Type B pancreatic cell (in vitro differentiated cells): ENCODE data around the gene COL20A1. TPM values are rescaled to one million over a fixed set of nuclear protein-coding genes. Genes with fewer than 3 reads are reported as not detected.

ENCODE experiments used
- DNase-seq: peaks from one replicate; pipeline ENCODE4 v3.0.0; 2021; ENCODE audit warnings: mixed read lengths; ENCODE audit not compliant: unreplicated experiment; ENCODE audit errors: extremely low spot score
- H3K27ac Mint-ChIP-seq: 2 replicates; pipeline ENCODE4 v1.8.0; 2021; ENCODE audit warnings: mild to moderate bottlenecking, mixed read lengths
- H3K27me3 Mint-ChIP-seq: 2 replicates; pipeline ENCODE4 v1.8.0; 2021; ENCODE audit warnings: mixed read lengths
- H3K36me3 Mint-ChIP-seq: 2 replicates; pipeline ENCODE4 v1.8.0; 2021; ENCODE audit warnings: mixed read lengths
- H3K4me1 Mint-ChIP-seq: one replicate; pipeline ENCODE4 v1.8.0; 2021; ENCODE audit warnings: mixed read lengths; ENCODE audit not compliant: unreplicated experiment
- H3K4me3 Mint-ChIP-seq: 2 replicates; pipeline ENCODE4 v1.8.0; 2021; ENCODE audit warnings: mild to moderate bottlenecking, mixed read lengths
- H3K9me3 Mint-ChIP-seq: 2 replicates; pipeline ENCODE4 v1.8.0; 2021; ENCODE audit warnings: mixed read lengths
- CTCF ChIP-seq: fragments of 200-600 bp; sonication (generic); conservative IDR thresholded peaks from 2 replicates; pipeline ENCODE4 v1.5.0; 2021; ENCODE audit warnings: antibody characterized with exemption, mild to moderate bottlenecking
- long read RNA-seq: library from polyadenylated mRNA; unstranded; transcript quantifications from one replicate; pipeline ENCODE4 v2.0.0, GENCODE V29; 2020
- total RNA-seq: library from RNA; stranded (reverse); gene quantifications from 2 replicates; pipeline ENCODE4 v1.2.1, GENCODE V29; 2021; ENCODE audit warnings: low replicate concordance

Gene COL20A1
- 0.36 and 0.43 TPM in 2 replicates for total RNA-seq
- long read RNA-seq = 0 reads

DNA sequence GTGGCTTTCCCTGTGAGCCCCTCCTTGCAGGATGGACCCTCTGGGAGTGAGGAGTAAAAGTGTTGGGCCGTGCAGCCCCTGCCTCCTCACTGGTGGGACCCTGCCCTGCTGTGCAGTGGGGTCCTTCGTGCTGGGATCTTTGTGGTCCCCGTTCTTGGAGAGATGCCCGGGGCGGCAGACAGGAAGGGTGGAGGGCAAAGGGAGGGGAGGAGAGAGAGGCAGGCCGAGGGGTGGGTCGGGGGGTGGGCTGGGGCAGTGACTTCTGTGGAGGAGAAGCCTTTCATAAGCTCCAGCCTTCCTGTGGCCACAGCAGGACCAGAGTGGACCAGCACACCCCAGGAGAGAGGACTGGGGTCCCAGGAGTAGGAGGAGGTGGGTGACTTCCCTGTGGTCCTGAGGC is at the start of gene COL20A1:
Gene COL20A1 (plus strand): TSS at position 283 of the 400 bp plus-strand sequence. CDS start 1,922 bp downstream, outside the sequence.
- TF ChIP-seq CTCF = no peak
- H3K9me3 Mint-ChIP-seq = no peaks in the 10 kb centered on the region
- H3K27me3 Mint-ChIP-seq = peaks cover 8% of the 10 kb centered on the region
- no peak for DNase-seq
- H3K4me1 Mint-ChIP-seq = no peaks in the 10 kb centered on the region
- no peak within 1 kb of the TSS for H3K27ac Mint-ChIP-seq
- H3K36me3 Mint-ChIP-seq = no peaks in the 10 kb centered on the region
- H3K4me3 Mint-ChIP-seq = no peak within 1 kb of the TSS

DNA sequence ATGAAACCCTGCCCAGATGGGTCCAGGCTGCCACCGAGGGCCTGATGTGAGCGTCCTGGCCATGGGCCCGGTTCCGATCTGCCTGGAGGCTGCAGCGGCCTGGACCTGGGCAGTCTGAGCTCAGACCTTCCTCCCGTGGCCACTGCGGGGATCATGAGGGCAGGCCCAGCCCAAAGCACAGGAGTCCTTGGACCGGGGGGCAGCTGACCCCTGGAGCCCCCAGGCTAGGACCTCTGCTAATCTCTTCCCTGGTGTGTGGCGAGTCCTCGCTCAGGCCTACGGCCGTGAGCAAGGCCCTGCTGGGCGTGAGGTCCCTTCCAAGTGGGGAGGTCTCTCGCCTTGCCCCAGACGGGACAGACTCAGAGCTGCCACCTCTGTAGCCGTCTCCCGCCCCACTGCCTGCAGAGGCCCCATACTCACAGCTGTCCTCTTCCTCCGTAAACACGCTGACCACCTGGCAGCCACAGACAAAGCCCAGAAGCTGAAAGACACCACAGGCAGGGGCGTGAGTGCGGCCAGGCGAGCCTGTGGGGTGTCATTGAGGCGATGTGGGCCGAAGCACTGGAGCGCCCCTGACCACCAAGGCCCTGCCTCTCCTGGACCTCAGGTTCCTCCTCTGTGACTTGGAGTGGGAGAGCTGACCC is 49.3 kb upstream of the COL20A1 start:
- no peaks in the 10 kb centered on the region for H3K9me3 Mint-ChIP-seq
- no peak overlapping the region for H3K27ac Mint-ChIP-seq
- no peak for DNase-seq
- H3K4me3 Mint-ChIP-seq = no peak overlapping the region
- no peaks in the 10 kb centered on the region for H3K27me3 Mint-ChIP-seq
- peaks cover 4% of the 10 kb centered on the region for H3K4me1 Mint-ChIP-seq
- no peaks in the 10 kb centered on the region for H3K36me3 Mint-ChIP-seq
- TF ChIP-seq CTCF = no peak

GRCh38 chr20:63244468-63244867 is 48.5 kb upstream of the COL20A1 start:
- Mint-ChIP-seq H3K4me1 (peaks cover 4% of the 10 kb centered on the region), H3K27ac (no peak overlapping the region), H3K4me3 (no peak overlapping the region), H3K27me3 (no peaks in the 10 kb centered on the region), H3K9me3 (no peaks in the 10 kb centered on the region), H3K36me3 (no peaks in the 10 kb centered on the region)
- DNase-seq = no peak
- TF ChIP-seq CTCF = no peak

DNA sequence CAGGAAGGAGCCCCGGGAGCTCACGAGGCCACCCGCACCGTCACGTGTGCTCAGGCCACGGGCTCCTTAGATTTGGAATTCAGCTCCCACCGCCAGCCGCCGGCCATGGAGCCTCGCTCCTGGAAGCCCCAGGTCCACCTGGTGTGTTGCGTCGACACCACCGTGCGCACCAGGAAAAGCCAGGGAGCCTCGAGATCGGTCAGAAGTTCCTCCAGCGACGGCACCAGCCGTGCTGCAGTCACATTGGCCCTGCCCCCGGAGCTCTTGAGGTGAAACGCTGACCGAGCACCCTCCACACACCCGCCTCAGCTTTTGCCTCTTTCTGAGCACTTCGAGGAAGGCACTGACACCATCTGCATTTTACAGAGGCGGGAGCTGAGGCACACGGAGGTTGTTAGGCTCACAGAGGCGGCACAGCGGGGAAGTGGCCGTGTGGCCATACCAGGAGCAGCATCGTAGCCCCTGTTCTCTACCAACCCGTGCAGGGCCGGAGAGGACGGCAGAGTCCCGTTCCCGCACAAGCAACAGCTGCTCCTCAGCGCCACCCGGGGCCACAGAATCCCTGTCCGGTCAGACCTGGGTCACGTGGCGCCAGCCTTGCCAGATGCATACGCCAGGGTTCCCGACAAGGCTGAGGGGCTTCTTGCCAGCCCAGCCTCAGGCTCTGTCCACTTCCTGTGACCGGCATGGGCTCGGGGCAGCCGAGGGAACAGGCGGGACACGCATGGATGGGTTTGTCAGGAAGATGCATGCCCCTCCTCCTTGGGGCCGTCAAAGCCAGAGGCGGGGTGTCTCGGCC is 46.3 kb upstream of the COL20A1 start:
- no peak for TF ChIP-seq CTCF
- H3K4me3 Mint-ChIP-seq = no peak overlapping the region

DNA sequence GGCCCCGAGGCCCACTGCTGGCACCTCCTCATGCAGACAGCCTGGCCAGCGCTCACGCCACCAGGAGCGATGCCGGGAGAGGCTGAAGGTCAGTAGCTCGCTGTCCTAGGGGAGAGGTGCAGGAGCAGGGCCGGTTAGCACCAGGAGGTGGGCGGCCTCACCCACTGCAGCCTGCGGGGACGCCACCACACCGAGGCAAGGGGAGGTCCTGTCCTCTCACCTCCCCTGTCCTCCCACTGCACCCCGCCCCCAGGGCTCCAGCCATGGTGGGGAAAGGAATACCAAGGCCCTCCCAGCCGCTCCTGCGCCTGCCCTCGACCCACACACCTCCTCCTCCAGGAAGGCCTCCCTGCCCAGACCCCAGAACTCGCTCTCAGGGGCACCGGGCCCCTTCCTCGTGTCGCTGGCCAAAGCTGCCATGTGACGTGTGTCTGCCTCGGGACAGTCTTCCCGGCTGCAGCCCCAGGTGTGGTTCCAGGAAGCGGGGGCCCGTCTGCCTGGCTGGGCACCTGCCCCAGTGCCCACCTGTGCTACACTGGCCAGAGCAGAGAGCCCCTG is 45.2 kb upstream of the COL20A1 start:
- H3K27ac Mint-ChIP-seq = no peak overlapping the region
- TF ChIP-seq CTCF = no peak
- H3K9me3 Mint-ChIP-seq = no peaks in the 10 kb centered on the region
- H3K4me3 Mint-ChIP-seq = no peak overlapping the region
- H3K27me3 Mint-ChIP-seq = peaks cover 15% of the 10 kb centered on the region
- H3K36me3 Mint-ChIP-seq = no peaks in the 10 kb centered on the region
- no peak for DNase-seq
- H3K4me1 Mint-ChIP-seq = peaks cover 2% of the 10 kb centered on the region

More for the DNA sequence above, 46.3 kb upstream of the COL20A1 start:
- Mint-ChIP-seq H3K27me3 (peaks cover 7% of the 10 kb centered on the region), H3K9me3 (no peaks in the 10 kb centered on the region), H3K4me1 (peaks cover 4% of the 10 kb centered on the region), H3K27ac (no peak overlapping the region), H3K36me3 (no peaks in the 10 kb centered on the region)
- no peak for DNase-seq
